AG04450 (cell line): ENCODE measurements around the gene ROBO1. TPM values are rescaled to one million over a fixed set of nuclear protein-coding genes. Genes with fewer than 3 reads are reported as not detected.

Experiments
- CTCF ChIA-PET: fragments of 300-600, 350-600 bp; formaldehyde crosslinking; extraction: SDS; loops from one replicate; lab custom pipeline; 2022; ENCODE audit warnings: antibody characterized with exemption, inconsistent platforms; lab: Charles Lee
- POLR2A ChIA-PET: fragments of 350-600 bp; formaldehyde crosslinking; extraction: SDS; loops from one replicate; lab custom pipeline; 2021; ENCODE audit warnings: antibody characterized with exemption, inconsistent platforms; lab: Yijun Ruan, JAX
- DNase-seq: peaks from one replicate; pipeline ENCODE4 v3.0.0-alpha.2; 2011; ENCODE audit warnings: low read depth, low spot score
- H3K27ac ChIP-seq: one replicate; pipeline ENCODE4 v1.5.1; 2012; ENCODE audit warnings: low read depth, low read length, control low read depth
- H3K27me3 ChIP-seq: one replicate; pipeline ENCODE4 v1.6.0; 2012; ENCODE audit warnings: low read length; ENCODE audit not compliant: control insufficient read depth, insufficient read depth
- H3K4me3 ChIP-seq: 2 replicates; pipeline ENCODE4 v1.5.1; 2011; ENCODE audit warnings: mild to moderate bottlenecking, low read depth, low read length, control low read depth
- H3K9me3 ChIP-seq: 2 replicates; pipeline ENCODE4 v1.5.1; 2012; ENCODE audit warnings: low read length; ENCODE audit not compliant: control insufficient read depth, insufficient read depth
- CTCF ChIP-seq: IDR thresholded peaks from 2 replicates; pipeline ENCODE4 v1.5.1; 2011; ENCODE audit warnings: low read depth, low read length, control low read depth, inconsistent platforms
- polyA plus RNA-seq: library from polyadenylated mRNA; depleted of rRNA; stranded (reverse); fragments of >200 nt; gene quantifications from 2 replicates; pipeline ENCODE4 v1.2.3, GENCODE V29; 2011

ROBO1 gene
- polyA plus RNA-seq, 1 experiment = 66.0 TPM

GRCh38 chr3:79012946-79013362 lies 754.8 kb downstream of the ROBO1 start:
- CTCF ChIA-PET = interaction anchor here (1.0 to 1.4 kb wide), 3 partner anchors 20 to 73 kb away, joined by 3 to 6 read pairs (median 4); no protein-coding TSS in a partner anchor
- POLR2A ChIA-PET = no interaction called here
- no peak overlapping the region for H3K4me3 ChIP-seq
- DNase-seq = no peak
- H3K27me3 ChIP-seq = no peaks in the 10 kb centered on the region
- TF ChIP-seq CTCF = no peak
- no peaks in the 10 kb centered on the region for H3K9me3 ChIP-seq
- no peak overlapping the region for H3K27ac ChIP-seq

GRCh38 chr3:79012530-79012913 lies 755.3 kb downstream of the ROBO1 start:
- no peak for DNase-seq
- H3K9me3 ChIP-seq = no peaks in the 10 kb centered on the region
- no peak overlapping the region for H3K27ac ChIP-seq
- CTCF ChIA-PET = interaction anchor here (1.0 to 1.4 kb wide), 4 partner anchors 20 to 349 kb away, joined by 3 to 6 read pairs (median 4); no protein-coding TSS in a partner anchor
- no peak for TF ChIP-seq CTCF
- POLR2A ChIA-PET = no interaction called here
- H3K27me3 ChIP-seq = no peaks in the 10 kb centered on the region
- no peak overlapping the region for H3K4me3 ChIP-seq

GRCh38 chr3:79011821-79012529 lies 755.8 kb downstream of the ROBO1 start:
- DNase-seq = no peak
- H3K27me3 ChIP-seq = no peaks in the 10 kb centered on the region
- ChIA-PET CTCF (interaction anchor here (1.0 to 1.4 kb wide), 4 partner anchors 21 to 350 kb away, joined by 3 to 6 read pairs (median 4); no protein-coding TSS in a partner anchor), POLR2A (no interaction called here)
- H3K4me3 ChIP-seq = no peak overlapping the region
- H3K9me3 ChIP-seq = no peaks in the 10 kb centered on the region
- no peak for TF ChIP-seq CTCF
- no peak overlapping the region for H3K27ac ChIP-seq

GRCh38 chr3:79009861-79010260 lies 757.9 kb downstream of the ROBO1 start:
- ChIA-PET POLR2A (no interaction called here), CTCF (interaction anchor here (0.5 to 1.9 kb wide), 4 partner anchors 23 to 364 kb away, joined by 3 to 7 read pairs (median 3); no protein-coding TSS in a partner anchor)
- DNase-seq = no peak

More at GRCh38 chr3:79009861-79010260, 757.9 kb downstream of the ROBO1 start:
- Histone ChIP-seq H3K27ac (no peak overlapping the region), H3K9me3 (no peaks in the 10 kb centered on the region), H3K27me3 (no peaks in the 10 kb centered on the region), H3K4me3 (no peak overlapping the region)
- TF ChIP-seq CTCF = no peak
